WERI-Rb-1 (cell line): Measurements from ENCODE around the gene CHRM1.
"Not testable (repeated sequence)": the region's sequence is repeated elsewhere in the genome, so short reads cannot be mapped to it uniquely, and the experiment has no call there.

Experiments used
- DNase-seq: peaks from one replicate; pipeline ENCODE4 v3.0.0-alpha.2; 2020
- H3K27ac ChIP-seq: fragments of 250-450 bp; sonication (Bioruptor Pico); 2 replicates; pipeline ENCODE4 v1.5.1; 2020; ENCODE audit warnings: mild to moderate bottlenecking, moderate library complexity
- H3K27me3 ChIP-seq: fragments of 250-450 bp; sonication (Bioruptor Pico); 2 replicates; pipeline ENCODE4 v1.5.1; 2021; ENCODE audit warnings: mild to moderate bottlenecking, low read depth, moderate library complexity; ENCODE audit not compliant: insufficient read depth, severe bottlenecking
- H3K36me3 ChIP-seq: fragments of 250-450 bp; sonication (Bioruptor Pico); 2 replicates; pipeline ENCODE4 v1.5.1; 2020; ENCODE audit warnings: mild to moderate bottlenecking, moderate library complexity
- H3K4me3 ChIP-seq: 2 replicates; pipeline ENCODE4 v1.5.1; 2011; ENCODE audit warnings: low read depth, mild to moderate bottlenecking, control low read depth, low read length
- H3K9me3 ChIP-seq: fragments of 250-450 bp; sonication (Bioruptor Pico); 2 replicates; pipeline ENCODE4 v1.5.1; 2021; ENCODE audit warnings: mild to moderate bottlenecking, moderate library complexity; ENCODE audit not compliant: severe bottlenecking
- CTCF ChIP-seq: IDR thresholded peaks from 2 replicates; pipeline ENCODE4 v1.5.1; 2011; ENCODE audit warnings: low read depth, mild to moderate bottlenecking, control low read depth, inconsistent platforms, low read length

Gene CHRM1

GRCh38 chr11:62865635-62866034 is 55.5 kb downstream of the CHRM1 start:
- H3K36me3 ChIP-seq, result peaks cover 51% of the 10 kb centered on the region
- H3K27ac ChIP-seq, result no peak overlapping the region
- no peak for DNase-seq
- H3K9me3 ChIP-seq, result no peaks in the 10 kb centered on the region
- no peak for TF ChIP-seq CTCF
- H3K27me3 ChIP-seq, result no peaks in the 10 kb centered on the region
- H3K4me3 ChIP-seq, result no peak overlapping the region

GRCh38 chr11:62863687-62864335 is 57.4 kb downstream of the CHRM1 start:
- no peaks in the 10 kb centered on the region for H3K27me3 ChIP-seq
- H3K9me3 ChIP-seq, result no peaks in the 10 kb centered on the region
- no peak for DNase-seq
- no peak for TF ChIP-seq CTCF
- no peak overlapping the region for H3K27ac ChIP-seq
- no peak overlapping the region for H3K4me3 ChIP-seq
- peaks cover 51% of the 10 kb centered on the region for H3K36me3 ChIP-seq

GRCh38 chr11:62861564-62862192 is 59.5 kb downstream of the CHRM1 start:
- DNase-seq, result peak; percentile 54
- Histone ChIP-seq H3K36me3 (peaks cover 41% of the 10 kb centered on the region), H3K27ac (peak overlapping the region; percentile 92)
- H3K4me3 ChIP-seq, H3K27me3 ChIP-seq, H3K9me3 ChIP-seq: not testable (repeated sequence)

- no peak for TF ChIP-seq CTCF
- Histone ChIP-seq H3K9me3 (no peaks in the 10 kb centered on the region), H3K27ac (peak overlapping the region; percentile 92), H3K36me3 (peaks cover 35% of the 10 kb centered on the region), H3K27me3 (no peaks in the 10 kb centered on the region), H3K4me3 (0 out of 2 replicates have a peak overlapping the region, but pooled peaks have one; percentile 5)
- DNase-seq, result no peak
Measured at GRCh38 chr11:62860835-62861563, 60.2 kb downstream of the CHRM1 start.

- H3K9me3 ChIP-seq, DNase-seq, H3K27me3 ChIP-seq, H3K4me3 ChIP-seq: not testable (repeated sequence)
- Histone ChIP-seq H3K36me3 (peaks cover 39% of the 10 kb centered on the region), H3K27ac (peak overlapping the region; percentile 92)
Measured at GRCh38 chr11:62859281-62859703, 61.9 kb downstream of the CHRM1 start.
